C4-2B (cell line): Measurements from ENCODE around the gene MARK1.

ENCODE experiments used
- H3K27ac ChIP-seq: fragments of 450-650 bp; 2 replicates; pipeline ENCODE4 v1.5.1; 2017
- CTCF ChIP-seq: fragments of 450-650 bp; conservative IDR thresholded peaks from 2 replicates; pipeline ENCODE4 v1.5.1; 2017; ENCODE audit warnings: mild to moderate bottlenecking
- ZFX ChIP-seq: fragments of 450-650 bp; IDR thresholded peaks from 2 replicates; pipeline ENCODE4 v1.6.1; 2017

The MARK1 gene

GRCh38 chr1:220698607-220699016 is 170.7 kb downstream of the MARK1 start:
- TF ChIP-seq ZFX (no peak), CTCF (no peak)
- no peak overlapping the region for H3K27ac ChIP-seq

GRCh38 chr1:220699044-220699443 is 171.1 kb downstream of the MARK1 start:
- TF ChIP-seq CTCF (no peak), ZFX (no peak)
- H3K27ac ChIP-seq: no peak overlapping the region; the same call in 1 of the 2 replicates

- TF ChIP-seq CTCF (no peak), ZFX (no peak)
- no peak overlapping the region for H3K27ac ChIP-seq
Observed at GRCh38 chr1:220700556-220701179, 172.7 kb downstream of the MARK1 start.

- H3K27ac ChIP-seq: no peak overlapping the region
- no peak for TF ChIP-seq ZFX
- no peak for TF ChIP-seq CTCF
Observed at GRCh38 chr1:220701974-220702373, 174.0 kb downstream of the MARK1 start.

- H3K27ac ChIP-seq: no peak overlapping the region
- TF ChIP-seq CTCF (no peak), ZFX (no peak)
Observed at GRCh38 chr1:220702733-220703270, 174.9 kb downstream of the MARK1 start.

- TF ChIP-seq CTCF: no peak
- TF ChIP-seq ZFX: no peak
- H3K27ac ChIP-seq: no peak overlapping the region
Observed at GRCh38 chr1:220703305-220703704, 175.4 kb downstream of the MARK1 start.

- H3K27ac ChIP-seq: no peak overlapping the region
- TF ChIP-seq CTCF (no peak), ZFX (no peak)
Observed at GRCh38 chr1:220705782-220706181, 177.8 kb downstream of the MARK1 start.
